Stimulated activated CD4-positive, alpha-beta T cell treated with anti-CD3 and anti-CD28 coated beads, TNF-alpha, amount 100 ng/mL, for 48 hours (primary cell): ENCODE results near the gene SLC13A5.
"Not testable (repeated sequence)": the region's sequence is repeated elsewhere in the genome, so short reads cannot be mapped to it uniquely, and the experiment has no call there.

Source experiments
- DNase-seq, 3 donors: peaks; one replicate each; pipeline ENCODE4 v3.0.0-alpha.2; 2020; ENCODE audit warnings: low read depth in 3 of 3

The SLC13A5 gene

GRCh38 chr17:6713130-6713917 lies at the start of gene SLC13A5:
TSS of gene SLC13A5 (minus strand) at chr17:6713369. CDS start at chr17:6713333, 36 bp downstream.
- DNase-seq: no peak

GRCh38 chr17:6761779-6762178 lies 48.6 kb upstream of the SLC13A5 start:
- DNase-seq: no peak

GRCh38 chr17:6757747-6758146 lies 44.6 kb upstream of the SLC13A5 start:
- DNase-seq: no peak

- DNase-seq: no peak
Observed at GRCh38 chr17:6756425-6757031, 43.4 kb upstream of the SLC13A5 start.

GRCh38 chr17:6755731-6756184 lies 42.6 kb upstream of the SLC13A5 start, which contains the start of gene XAF1:
TSS of gene XAF1 (plus strand) at chr17:6756046. CDS start at chr17:6756079, 33 bp downstream.
- no peak for DNase-seq

GRCh38 chr17:6755281-6755680 lies 42.1 kb upstream of the SLC13A5 start:
- DNase-seq: no peak

GRCh38 chr17:6753546-6753945 lies 40.4 kb upstream of the SLC13A5 start:
- DNase-seq: no peak

- DNase-seq: no peak
Observed at GRCh38 chr17:6753006-6753445, 39.9 kb upstream of the SLC13A5 start.

GRCh38 chr17:6752068-6752909 lies 39.1 kb upstream of the SLC13A5 start:
- DNase-seq: no peak

- DNase-seq: no peak
Observed at GRCh38 chr17:6749519-6749918, 36.4 kb upstream of the SLC13A5 start.

- no peak for DNase-seq
Observed at GRCh38 chr17:6748617-6749016, 35.4 kb upstream of the SLC13A5 start.

- not testable (repeated sequence) for DNase-seq
Observed at GRCh38 chr17:6746665-6747064, 33.5 kb upstream of the SLC13A5 start.

GRCh38 chr17:6729531-6729930 lies 16.4 kb upstream of the SLC13A5 start:
- no peak for DNase-seq

- DNase-seq: no peak
Observed at GRCh38 chr17:6724009-6724408, 10.8 kb upstream of the SLC13A5 start.

GRCh38 chr17:6721744-6722143 lies 8.6 kb upstream of the SLC13A5 start:
- no peak for DNase-seq

GRCh38 chr17:6716736-6717135 lies 3.6 kb upstream of the SLC13A5 start:
- no peak for DNase-seq

- DNase-seq: no peak
Observed at GRCh38 chr17:6714315-6714874, 1.2 kb upstream of the SLC13A5 start.

- no peak for DNase-seq
Observed at GRCh38 chr17:6713918-6714271, 726 bp upstream of the SLC13A5 start.

GRCh38 chr17:6712854-6713129 lies 377 bp downstream of the SLC13A5 start:
- DNase-seq: no peak

GRCh38 chr17:6712058-6712853 lies 913 bp downstream of the SLC13A5 start:
- no peak for DNase-seq

- DNase-seq: no peak
Observed at GRCh38 chr17:6711681-6712057, 1.5 kb downstream of the SLC13A5 start.
